SJCRH30 (cell line): ENCODE results near the gene NAGK. TPM values are rescaled to one million over a fixed set of nuclear protein-coding genes. Genes with fewer than 3 reads are reported as not detected.
"Not testable (repeated sequence)": the region's sequence is repeated elsewhere in the genome, so short reads cannot be mapped to it uniquely, and the experiment has no call there.

Source experiments
- DNase-seq, 2 experiments: peaks; one replicate each; pipeline ENCODE4 v3.0.0-alpha.2; 2015 to 2020
- H3K27ac ChIP-seq: fragments of 250-450 bp; sonication (Bioruptor Pico); 2 replicates; pipeline ENCODE4 v1.5.1; 2020; ENCODE audit warnings: mild to moderate bottlenecking, moderate library complexity
- H3K27me3 ChIP-seq: fragments of 250-450 bp; sonication (Bioruptor Pico); 2 replicates; pipeline ENCODE4 v1.5.1; 2020; ENCODE audit warnings: mild to moderate bottlenecking, moderate library complexity
- H3K36me3 ChIP-seq: fragments of 250-450 bp; sonication (Bioruptor Pico); 2 replicates; pipeline ENCODE4 v1.5.1; 2020; ENCODE audit warnings: mild to moderate bottlenecking, moderate library complexity
- H3K4me1 ChIP-seq: fragments of 250-450 bp; sonication (Bioruptor Pico); 2 replicates; pipeline ENCODE4 v1.5.1; 2020; ENCODE audit warnings: mild to moderate bottlenecking, moderate library complexity
- H3K4me3 ChIP-seq: fragments of 250-450 bp; sonication (Bioruptor Pico); 2 replicates; pipeline ENCODE4 v1.5.1; 2020; ENCODE audit warnings: mild to moderate bottlenecking, moderate library complexity
- H3K9me3 ChIP-seq: fragments of 250-450 bp; sonication (Bioruptor Pico); replicated peaks from 2 replicates; pipeline ENCODE4 v1.5.1; 2020; ENCODE audit warnings: mild to moderate bottlenecking, moderate library complexity
- total RNA-seq: library from RNA; depleted of rRNA; stranded (reverse); fragments of >200 nt; shearing (Covaris generic); gene quantifications from 2 replicates; pipeline ENCODE4 v1.2.3, GENCODE V29; 2014

Gene NAGK
- total RNA-seq, 1 experiment from 2014 or later, result 46.8 TPM

- H3K36me3 ChIP-seq, H3K27me3 ChIP-seq, H3K27ac ChIP-seq, H3K4me1 ChIP-seq, H3K9me3 ChIP-seq, DNase-seq, H3K4me3 ChIP-seq: not testable (repeated sequence)
Observed at GRCh38 chr2:71083297-71083696, 14.8 kb downstream of the NAGK start.

- H3K36me3 ChIP-seq, H3K27me3 ChIP-seq, DNase-seq, H3K9me3 ChIP-seq, H3K4me1 ChIP-seq, H3K27ac ChIP-seq, H3K4me3 ChIP-seq: not testable (repeated sequence)
Observed at GRCh38 chr2:71083752-71084312, 15.4 kb downstream of the NAGK start.

GRCh38 chr2:71085325-71086003 is 17.0 kb downstream of the NAGK start:
- H3K4me1 ChIP-seq, H3K9me3 ChIP-seq, H3K4me3 ChIP-seq, H3K27ac ChIP-seq, H3K27me3 ChIP-seq, H3K36me3 ChIP-seq: not testable (repeated sequence)
- peak; percentile 42 to 68 for DNase-seq

GRCh38 chr2:71089475-71089874 is 21.0 kb downstream of the NAGK start:
- H3K27me3 ChIP-seq, H3K27ac ChIP-seq, H3K36me3 ChIP-seq, H3K9me3 ChIP-seq, H3K4me1 ChIP-seq, H3K4me3 ChIP-seq, DNase-seq: not testable (repeated sequence)

- H3K4me3 ChIP-seq, H3K4me1 ChIP-seq, H3K36me3 ChIP-seq, H3K27ac ChIP-seq, DNase-seq, H3K9me3 ChIP-seq, H3K27me3 ChIP-seq: not testable (repeated sequence)
Observed at GRCh38 chr2:71091808-71092207, 23.4 kb downstream of the NAGK start.

GRCh38 chr2:71092491-71093260 is 24.2 kb downstream of the NAGK start:
- not testable (repeated sequence) for H3K4me1 ChIP-seq, H3K9me3 ChIP-seq, H3K27me3 ChIP-seq, DNase-seq, H3K27ac ChIP-seq, H3K36me3 ChIP-seq, H3K4me3 ChIP-seq

- Histone ChIP-seq H3K27me3 (no peaks in the 10 kb centered on the region), H3K27ac (no peak overlapping the region), H3K4me3 (peak overlapping the region; percentile 15; the same call in 1 of the 2 replicates), H3K4me1 (0 out of 2 replicates have a peak, but pooled peaks cover 6% of the 10 kb centered on the region), H3K36me3 (no peaks in the 10 kb centered on the region), H3K9me3 (peaks cover 4% of the 10 kb centered on the region)
- DNase-seq, result peak; percentile 71 to 86
Observed at GRCh38 chr2:71100195-71100964, 31.9 kb downstream of the NAGK start.

GRCh38 chr2:71101656-71102055 is 33.2 kb downstream of the NAGK start:
- Histone ChIP-seq H3K9me3 (peaks cover 4% of the 10 kb centered on the region), H3K4me1 (0 out of 2 replicates have a peak, but pooled peaks cover 6% of the 10 kb centered on the region), H3K27ac (peak overlapping the region; percentile 25), H3K4me3 (peak overlapping the region; percentile 15; the same call in 1 of the 2 replicates), H3K27me3 (no peaks in the 10 kb centered on the region), H3K36me3 (no peaks in the 10 kb centered on the region)
- DNase-seq, result peak; percentile 70 to 74

- Histone ChIP-seq H3K9me3 (peaks cover 4% of the 10 kb centered on the region), H3K27me3 (no peaks in the 10 kb centered on the region)
- no peak for DNase-seq
Observed at GRCh38 chr2:71102981-71103681, 34.7 kb downstream of the NAGK start.

GRCh38 chr2:71103809-71104208 is 35.4 kb downstream of the NAGK start:
- Histone ChIP-seq H3K27ac (no peak overlapping the region), H3K4me3 (no peak overlapping the region), H3K4me1 (0 out of 2 replicates have a peak, but pooled peaks cover 6% of the 10 kb centered on the region), H3K36me3 (0 out of 2 replicates have a peak, but pooled peaks cover 5% of the 10 kb centered on the region), H3K9me3 (peaks cover 4% of the 10 kb centered on the region), H3K27me3 (no peaks in the 10 kb centered on the region)
- no peak for DNase-seq

More at GRCh38 chr2:71102981-71103681, 34.7 kb downstream of the NAGK start:
- Histone ChIP-seq H3K27ac (no peak overlapping the region), H3K36me3 (no peaks in the 10 kb centered on the region), H3K4me1 (0 out of 2 replicates have a peak, but pooled peaks cover 6% of the 10 kb centered on the region), H3K4me3 (no peak overlapping the region)

GRCh38 chr2:71106463-71106862 is 38.0 kb downstream of the NAGK start:
- not testable (repeated sequence) for H3K27ac ChIP-seq, H3K4me3 ChIP-seq, H3K27me3 ChIP-seq, H3K4me1 ChIP-seq, DNase-seq, H3K9me3 ChIP-seq
- peaks cover 10% of the 10 kb centered on the region; the same call in 1 of the 2 replicates for H3K36me3 ChIP-seq

- no peaks in the 10 kb centered on the region for H3K9me3 ChIP-seq
- H3K27ac ChIP-seq, result no peak overlapping the region
- H3K4me3 ChIP-seq, result no peak overlapping the region
- no peak for DNase-seq
- H3K4me1 ChIP-seq, result no peaks in the 10 kb centered on the region
- H3K27me3 ChIP-seq, result no peaks in the 10 kb centered on the region
- peaks cover 12% of the 10 kb centered on the region; the same call in 1 of the 2 replicates for H3K36me3 ChIP-seq
Observed at GRCh38 chr2:71108091-71108490, 39.6 kb downstream of the NAGK start.

- H3K27ac ChIP-seq, result no peak overlapping the region
- no peaks in the 10 kb centered on the region for H3K4me1 ChIP-seq
- no peaks in the 10 kb centered on the region for H3K27me3 ChIP-seq
- H3K9me3 ChIP-seq, result no peaks in the 10 kb centered on the region
- no peak overlapping the region for H3K4me3 ChIP-seq
- no peak for DNase-seq
- peaks cover 7% of the 10 kb centered on the region; the same call in 1 of the 2 replicates for H3K36me3 ChIP-seq
Observed at GRCh38 chr2:71113843-71114242, 45.4 kb downstream of the NAGK start.

GRCh38 chr2:71117063-71117462 is 48.6 kb downstream of the NAGK start:
- H3K27me3 ChIP-seq, result no peaks in the 10 kb centered on the region
- H3K27ac ChIP-seq, result no peak overlapping the region
- no peak for DNase-seq
- no peaks in the 10 kb centered on the region for H3K4me1 ChIP-seq
- H3K4me3 ChIP-seq, result no peak overlapping the region
- H3K9me3 ChIP-seq, result no peaks in the 10 kb centered on the region
- H3K36me3 ChIP-seq, result peaks cover 2% of the 10 kb centered on the region; the same call in 1 of the 2 replicates
